ENCODE measurements around the gene GNG12.

The GNG12 gene

DNA sequence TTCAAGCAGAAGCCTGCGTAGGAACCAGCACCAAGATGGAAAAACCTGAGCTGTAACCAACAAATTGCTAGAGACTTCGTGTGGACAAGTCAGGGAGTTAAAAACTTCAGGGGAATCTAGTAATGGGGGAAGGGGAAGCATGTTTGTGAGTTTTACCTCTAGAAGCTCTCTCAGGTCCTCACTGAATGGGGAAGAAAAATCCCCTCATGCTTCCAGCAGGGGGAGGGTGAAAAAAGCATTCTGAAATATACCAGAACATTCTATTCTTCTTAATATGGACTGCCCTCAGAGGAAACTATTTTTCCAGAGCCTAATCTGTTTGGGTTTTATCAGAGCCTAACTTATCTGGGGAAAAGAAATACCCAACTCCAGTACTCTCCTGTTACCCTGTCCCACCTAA lies 28.6 kb downstream of the GNG12 start:
- Histone ChIP-seq H3K9me3 (no peaks in the 10 kb centered on the region), H4K20me1 (no peaks in the 10 kb centered on the region), H3K9ac (no peak overlapping the region), H3K27ac (no peak overlapping the region), H3K4me2 (no peak overlapping the region), H3K4me1 (no peaks in the 10 kb centered on the region), H3K36me3 (no peaks in the 10 kb centered on the region), H3K4me3 (no peak overlapping the region), H3K27me3 (no peaks in the 10 kb centered on the region)
- TF ChIP-seq Cebpa-rat (IDR thresholded peaks at IDR 0.05) = no peak

DNA sequence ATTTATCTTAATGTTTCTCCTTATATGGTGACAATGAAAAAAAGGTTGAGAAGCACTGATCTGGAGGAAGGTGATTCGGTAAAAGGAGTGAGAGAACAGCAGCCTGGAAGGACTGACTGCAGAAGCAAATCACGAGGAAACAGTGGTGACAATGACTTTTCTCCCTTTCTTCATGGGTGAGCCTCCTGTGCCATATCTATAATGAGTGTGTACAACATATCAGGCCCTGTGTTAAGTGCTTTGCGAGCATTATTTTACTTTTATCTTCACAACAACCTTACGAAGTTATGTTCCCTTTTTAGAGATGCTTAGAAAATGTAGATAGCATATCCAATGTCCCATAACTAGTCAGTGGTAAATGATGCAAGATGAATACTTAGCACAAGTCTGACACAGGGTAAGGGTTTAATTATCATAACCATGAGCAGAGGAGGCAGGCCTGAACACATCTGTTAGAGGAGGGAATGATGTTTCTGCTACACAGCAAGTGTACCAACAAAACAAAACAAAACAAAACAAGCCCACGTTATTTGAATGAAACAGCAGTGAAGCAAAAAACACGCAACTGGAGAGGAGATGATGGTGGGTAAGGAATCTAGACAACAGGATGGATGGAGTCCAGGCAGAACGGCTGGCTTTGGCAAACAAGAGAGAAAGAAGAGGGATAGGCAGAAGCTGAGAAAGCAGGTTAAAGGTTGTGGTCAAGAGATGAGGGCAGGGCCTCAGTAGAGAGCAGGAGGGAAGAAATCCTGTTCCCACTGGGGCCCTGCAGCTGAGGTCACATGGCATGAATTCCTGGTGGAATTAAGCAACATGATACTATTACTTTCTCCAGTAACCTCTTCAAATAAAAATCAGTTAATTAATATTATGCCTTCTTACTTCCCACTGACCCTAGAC lies 29.6 kb downstream of the GNG12 start:
- Histone ChIP-seq H4K20me1 (no peaks in the 10 kb centered on the region), H3K27me3 (no peaks in the 10 kb centered on the region), H3K9me3 (no peaks in the 10 kb centered on the region), H3K4me1 (no peaks in the 10 kb centered on the region), H3K9ac (no peak overlapping the region), H3K4me3 (no peak overlapping the region), H3K27ac (no peak overlapping the region), H3K4me2 (no peak overlapping the region), H3K36me3 (no peaks in the 10 kb centered on the region)
- no peak for TF ChIP-seq Cebpa-rat (IDR thresholded peaks at IDR 0.05)

GRCh38 chr1:67802565-67802964 lies 30.7 kb downstream of the GNG12 start:
- H3K9ac ChIP-seq = no peak overlapping the region
- H3K36me3 ChIP-seq = no peaks in the 10 kb centered on the region
- no peaks in the 10 kb centered on the region; the same call in 1 of the 2 replicates for H3K9me3 ChIP-seq
- H3K27me3 ChIP-seq = no peaks in the 10 kb centered on the region
- H4K20me1 ChIP-seq = no peaks in the 10 kb centered on the region
- TF ChIP-seq Cebpa-rat (IDR thresholded peaks at IDR 0.05) = no peak
- no peaks in the 10 kb centered on the region for H3K4me1 ChIP-seq
- no peak overlapping the region for H3K4me2 ChIP-seq
- no peak overlapping the region for H3K4me3 ChIP-seq
- no peak overlapping the region for H3K27ac ChIP-seq

GRCh38 chr1:67801903-67802302 lies 31.4 kb downstream of the GNG12 start:
- TF ChIP-seq Cebpa-rat (IDR thresholded peaks at IDR 0.05) = no peak
- no peaks in the 10 kb centered on the region for H3K27me3 ChIP-seq
- H3K4me3 ChIP-seq = no peak overlapping the region
- H3K36me3 ChIP-seq = no peaks in the 10 kb centered on the region
- H3K4me2 ChIP-seq = no peak overlapping the region
- H3K9me3 ChIP-seq = peaks cover 1% of the 10 kb centered on the region; the same call in 1 of the 2 replicates
- H3K9ac ChIP-seq = no peak overlapping the region
- no peaks in the 10 kb centered on the region for H4K20me1 ChIP-seq
- H3K27ac ChIP-seq = no peak overlapping the region
- no peaks in the 10 kb centered on the region for H3K4me1 ChIP-seq

DNA sequence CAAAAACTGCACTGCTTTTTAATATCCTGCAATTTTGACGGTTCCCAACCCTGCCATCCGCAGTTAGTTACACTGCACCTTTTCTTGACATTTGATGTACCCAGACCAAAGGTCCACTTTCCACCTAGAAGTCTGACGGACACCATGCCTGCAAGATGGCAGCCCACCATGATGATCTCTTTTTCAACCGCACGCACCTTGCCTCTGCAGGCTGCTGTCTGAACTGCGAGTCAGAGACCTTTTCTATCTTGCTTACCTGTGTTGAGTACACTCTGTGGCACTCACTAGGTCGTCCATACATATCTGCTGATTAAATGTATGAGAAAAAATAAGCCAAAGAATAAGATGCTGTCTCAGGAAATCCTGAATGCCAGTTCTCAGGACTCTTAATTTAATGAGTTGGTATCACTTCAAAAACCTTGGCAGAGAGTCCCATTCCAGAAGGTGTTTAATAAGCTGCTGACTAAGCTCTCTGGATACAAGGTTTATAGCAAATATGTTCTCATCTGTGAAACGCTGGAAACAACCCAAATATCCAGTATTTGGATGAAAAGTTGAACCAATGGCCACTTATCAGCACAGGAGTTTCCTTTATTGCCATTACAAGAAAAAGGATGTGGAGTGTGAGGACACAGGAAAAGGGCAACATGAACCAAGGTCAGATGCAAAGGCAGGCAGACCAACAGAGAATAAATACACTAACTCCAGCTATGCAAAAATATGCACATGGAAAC lies 37.9 kb downstream of the GNG12 start:
- no peak for TF ChIP-seq Cebpa-rat (IDR thresholded peaks at IDR 0.05)
- Histone ChIP-seq H3K9ac (no peak overlapping the region), H3K27me3 (no peaks in the 10 kb centered on the region), H3K9me3 (peaks cover 5% of the 10 kb centered on the region; the same call in 1 of the 2 replicates), H3K27ac (no peak overlapping the region), H3K4me1 (no peaks in the 10 kb centered on the region), H3K4me3 (no peak overlapping the region), H3K36me3 (no peaks in the 10 kb centered on the region), H4K20me1 (no peaks in the 10 kb centered on the region), H3K4me2 (no peak overlapping the region)

GRCh38 chr1:67793562-67793961 lies 39.7 kb downstream of the GNG12 start:
- Histone ChIP-seq H3K9me3 (peaks cover 5% of the 10 kb centered on the region; the same call in 1 of the 2 replicates), H4K20me1 (no peaks in the 10 kb centered on the region), H3K27me3 (no peaks in the 10 kb centered on the region), H3K36me3 (no peaks in the 10 kb centered on the region), H3K27ac (no peak overlapping the region), H3K4me2 (no peak overlapping the region), H3K9ac (no peak overlapping the region), H3K4me1 (no peaks in the 10 kb centered on the region), H3K4me3 (no peak overlapping the region)
- no peak for TF ChIP-seq Cebpa-rat (IDR thresholded peaks at IDR 0.05)

DNA sequence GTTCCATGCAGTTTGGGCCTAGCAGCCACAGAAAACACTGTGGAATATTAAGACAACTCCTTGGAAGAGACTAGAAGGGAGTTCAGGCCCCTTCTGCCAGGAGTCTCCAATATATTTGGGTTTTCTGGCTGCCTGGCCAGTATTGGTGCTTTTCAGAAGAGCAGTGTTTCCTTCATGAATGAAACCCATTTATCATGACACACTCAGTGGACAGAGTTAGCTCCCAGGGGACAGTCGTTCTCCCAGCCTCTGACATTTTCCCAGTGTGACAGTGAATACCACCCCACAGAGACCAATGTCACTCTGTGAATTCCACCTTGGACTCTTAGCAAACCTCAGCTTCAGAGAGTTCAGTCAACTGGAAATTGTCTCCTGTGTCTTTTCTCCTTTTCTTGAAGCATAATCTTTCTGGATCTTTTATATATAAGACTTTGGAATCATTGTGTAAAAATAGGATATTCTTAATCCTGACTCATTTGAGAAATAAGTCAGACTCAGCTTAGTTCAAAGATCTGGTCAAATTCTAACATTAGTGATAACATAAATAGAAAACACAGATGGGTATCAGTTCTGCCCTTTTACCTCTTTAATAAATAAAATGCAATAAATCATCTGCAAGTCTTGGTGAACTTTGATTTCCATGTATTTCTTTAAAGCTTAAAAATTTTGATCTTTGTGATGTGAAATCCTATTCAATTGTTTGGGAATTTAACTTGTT lies 40.4 kb downstream of the GNG12 start:
- H3K27me3 ChIP-seq = no peaks in the 10 kb centered on the region
- peaks cover 5% of the 10 kb centered on the region; the same call in 1 of the 2 replicates for H3K9me3 ChIP-seq
- H3K27ac ChIP-seq = no peak overlapping the region
- H3K9ac ChIP-seq = no peak overlapping the region
- no peaks in the 10 kb centered on the region for H4K20me1 ChIP-seq
- TF ChIP-seq Cebpa-rat (IDR thresholded peaks at IDR 0.05) = no peak
- no peak overlapping the region for H3K4me3 ChIP-seq
- H3K36me3 ChIP-seq = no peaks in the 10 kb centered on the region
- no peaks in the 10 kb centered on the region for H3K4me1 ChIP-seq
- no peak overlapping the region for H3K4me2 ChIP-seq

- Histone ChIP-seq H4K20me1 (no peaks in the 10 kb centered on the region), H3K27ac (no peak overlapping the region), H3K4me3 (no peak overlapping the region), H3K9ac (no peak overlapping the region), H3K27me3 (no peaks in the 10 kb centered on the region), H3K4me1 (no peaks in the 10 kb centered on the region), H3K4me2 (no peak overlapping the region), H3K36me3 (no peaks in the 10 kb centered on the region), H3K9me3 (0 out of 2 replicates have a peak, but pooled peaks cover 5% of the 10 kb centered on the region)
- no peak for TF ChIP-seq Cebpa-rat (IDR thresholded peaks at IDR 0.05)
These were observed 41.2 kb downstream of the GNG12 start for GRCh38 chr1:67792103-67792502.

DNA sequence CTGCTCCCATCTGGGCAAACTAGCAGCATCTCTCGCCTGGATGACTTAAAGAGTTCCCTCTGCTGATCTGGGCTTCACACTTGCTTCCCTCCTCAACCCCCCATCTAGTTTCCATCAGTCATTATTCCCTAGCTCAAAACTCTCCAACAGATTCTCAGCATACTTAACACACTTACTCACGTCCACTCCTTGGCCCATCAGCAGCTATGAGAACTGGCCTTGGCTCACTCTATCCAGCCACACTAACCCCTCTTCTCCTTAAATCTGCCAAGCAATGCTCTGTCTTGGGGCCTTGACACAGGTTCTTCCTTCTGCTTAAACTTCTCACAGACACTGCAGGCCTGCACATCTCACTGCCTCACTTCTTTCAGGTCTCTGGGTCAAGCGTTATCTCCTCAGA lies 41.6 kb downstream of the GNG12 start:
- no peak for TF ChIP-seq Cebpa-rat (IDR thresholded peaks at IDR 0.05)
- no peaks in the 10 kb centered on the region for H3K27me3 ChIP-seq
- H3K9me3 ChIP-seq = 0 out of 2 replicates have a peak, but pooled peaks cover 1% of the 10 kb centered on the region
- H3K4me3 ChIP-seq = no peak overlapping the region
- H3K4me1 ChIP-seq = no peaks in the 10 kb centered on the region
- H3K9ac ChIP-seq = no peak overlapping the region
- H3K4me2 ChIP-seq = no peak overlapping the region
- H3K27ac ChIP-seq = no peak overlapping the region
- no peaks in the 10 kb centered on the region for H4K20me1 ChIP-seq
- no peaks in the 10 kb centered on the region for H3K36me3 ChIP-seq

Measured in BLaER1 (cell line).